Eye (tissue), 1 donor: Measurements from ENCODE around the gene MCOLN1.

Experiments used
- DNase-seq: peaks from one replicate; pipeline ENCODE4 v3.0.0-alpha.2; 2015

The MCOLN1 gene

GRCh38 chr19:7579182-7579581, 56.8 kb downstream of the MCOLN1 start:
- no peak for DNase-seq

- DNase-seq = no peak
Observed at GRCh38 chr19:7582446-7582845, 60.0 kb downstream of the MCOLN1 start.
